ENCODE measurements around the gene BRINP1. TPM values are rescaled to one million over a fixed set of nuclear protein-coding genes. Genes with fewer than 3 reads are reported as not detected.

Gene BRINP1
- total RNA-seq, 1 donor: 17.0 TPM

DNA sequence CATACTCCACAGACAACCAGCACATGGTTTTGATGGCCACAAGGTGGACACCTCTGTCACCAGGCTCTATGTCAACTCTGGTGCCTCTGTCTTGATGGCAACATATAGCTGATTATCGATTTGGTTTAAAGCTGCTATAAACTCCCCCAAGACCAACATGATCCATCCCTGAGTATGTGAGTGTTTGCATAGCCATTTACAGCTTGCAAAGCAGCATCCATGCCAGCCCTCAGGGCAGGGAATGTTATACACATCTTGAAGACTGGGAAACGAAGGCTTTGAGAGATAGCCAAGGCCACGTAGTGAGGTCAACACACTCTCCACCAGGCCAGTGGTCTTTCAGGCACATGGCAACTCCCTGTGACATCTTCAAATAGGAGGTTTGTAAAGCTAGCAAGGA is 40.3 kb upstream of the BRINP1 start:
- TF ChIP-seq, protein P1, sequence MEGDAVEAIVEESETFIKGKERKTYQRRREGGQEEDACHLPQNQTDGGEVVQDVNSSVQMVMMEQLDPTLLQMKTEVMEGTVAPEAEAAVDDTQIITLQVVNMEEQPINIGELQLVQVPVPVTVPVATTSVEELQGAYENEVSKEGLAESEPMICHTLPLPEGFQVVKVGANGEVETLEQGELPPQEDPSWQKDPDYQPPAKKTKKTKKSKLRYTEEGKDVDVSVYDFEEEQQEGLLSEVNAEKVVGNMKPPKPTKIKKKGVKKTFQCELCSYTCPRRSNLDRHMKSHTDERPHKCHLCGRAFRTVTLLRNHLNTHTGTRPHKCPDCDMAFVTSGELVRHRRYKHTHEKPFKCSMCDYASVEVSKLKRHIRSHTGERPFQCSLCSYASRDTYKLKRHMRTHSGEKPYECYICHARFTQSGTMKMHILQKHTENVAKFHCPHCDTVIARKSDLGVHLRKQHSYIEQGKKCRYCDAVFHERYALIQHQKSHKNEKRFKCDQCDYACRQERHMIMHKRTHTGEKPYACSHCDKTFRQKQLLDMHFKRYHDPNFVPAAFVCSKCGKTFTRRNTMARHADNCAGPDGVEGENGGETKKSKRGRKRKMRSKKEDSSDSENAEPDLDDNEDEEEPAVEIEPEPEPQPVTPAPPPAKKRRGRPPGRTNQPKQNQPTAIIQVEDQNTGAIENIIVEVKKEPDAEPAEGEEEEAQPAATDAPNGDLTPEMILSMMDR (IDR thresholded peaks at IDR 0.05; ENCODE audit: extremely low read depth, low read depth, low read length): no peak
- no peak for DNase-seq (ENCODE audit: insufficient read length, low spot score, missing footprints)
- H3K9me3 ChIP-seq (ENCODE audit: low read depth, low read length): no peaks in the 10 kb centered on the region
- no peaks in the 10 kb centered on the region for H3K79me2 ChIP-seq (ENCODE audit: insufficient read depth, low read length)
- H3K36me3 ChIP-seq (ENCODE audit: insufficient read depth, low read length): no peaks in the 10 kb centered on the region
- H3K27me3 ChIP-seq (ENCODE audit: insufficient read depth, low read length): no peaks in the 10 kb centered on the region
- no peaks in the 10 kb centered on the region for H3K4me1 ChIP-seq (ENCODE audit: insufficient read depth, low read length)
- no peak overlapping the region for H3K27ac ChIP-seq (ENCODE audit: low read depth, low read length)
- H4K20me1 ChIP-seq (ENCODE audit: insufficient read depth, low read length): no peaks in the 10 kb centered on the region
- no peak overlapping the region for H2AFZ ChIP-seq (ENCODE audit: low read length)
- no peak overlapping the region for H3K4me3 ChIP-seq (ENCODE audit: insufficient read depth, low read length)
- no peak overlapping the region for H3K4me2 ChIP-seq (ENCODE audit: insufficient read depth, low read length)

DNA sequence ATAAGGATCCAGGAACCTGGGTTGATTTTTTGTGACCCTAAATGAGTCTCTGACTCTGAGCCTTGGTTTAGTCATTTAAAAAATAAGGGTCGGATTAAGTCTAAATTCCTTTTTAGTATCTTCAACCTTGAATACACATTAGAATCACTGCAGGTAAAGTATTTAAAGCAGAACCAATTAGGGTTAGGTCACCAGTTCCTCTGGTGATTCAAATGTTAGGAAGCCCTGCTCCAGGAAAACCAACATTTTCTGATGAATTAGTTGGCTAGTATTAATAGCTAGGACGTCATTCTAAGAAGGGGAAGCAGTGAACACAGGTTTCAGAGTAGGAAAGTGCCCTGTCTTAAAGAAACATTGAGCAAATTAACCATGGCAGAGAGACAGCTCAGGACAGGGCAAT is 31.4 kb upstream of the BRINP1 start:
- DNase-seq (ENCODE audit: insufficient read length, low spot score, missing footprints): no peak
- Histone ChIP-seq H3K27ac (ENCODE audit: low read depth, low read length) (no peak overlapping the region), H2AFZ (ENCODE audit: low read length) (no peak overlapping the region), H3K4me2 (ENCODE audit: insufficient read depth, low read length) (no peak overlapping the region), H3K79me2 (ENCODE audit: insufficient read depth, low read length) (no peaks in the 10 kb centered on the region), H3K36me3 (ENCODE audit: insufficient read depth, low read length) (no peaks in the 10 kb centered on the region), H3K27me3 (ENCODE audit: insufficient read depth, low read length) (no peaks in the 10 kb centered on the region), H3K4me1 (ENCODE audit: insufficient read depth, low read length) (no peaks in the 10 kb centered on the region), H4K20me1 (ENCODE audit: insufficient read depth, low read length) (no peaks in the 10 kb centered on the region), H3K4me3 (ENCODE audit: insufficient read depth, low read length) (no peak overlapping the region), H3K9me3 (ENCODE audit: low read depth, low read length) (peaks cover 2% of the 10 kb centered on the region)
- TF ChIP-seq, protein P1 (IDR thresholded peaks at IDR 0.05; ENCODE audit: extremely low read depth, low read depth, low read length): no peak

DNA sequence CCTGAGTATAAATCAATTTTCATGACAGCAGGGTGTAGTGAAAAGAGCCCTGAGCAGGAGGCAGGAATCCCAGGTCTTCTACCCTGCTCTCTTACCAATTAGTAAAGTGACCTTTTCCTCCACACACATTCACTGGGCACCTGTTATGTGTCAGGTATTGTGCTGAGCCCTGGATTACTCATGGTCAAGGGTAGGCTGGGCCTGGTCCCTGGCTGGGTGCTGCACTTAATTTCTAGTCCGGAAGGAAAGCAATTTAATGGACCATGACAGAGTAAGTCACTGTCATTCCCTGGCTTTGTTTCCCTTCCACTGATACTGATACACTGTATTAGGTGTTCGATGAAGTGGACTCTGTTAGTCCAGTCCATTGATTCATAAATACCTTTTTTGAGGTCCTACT is 29.1 kb upstream of the BRINP1 start:
- H3K27ac ChIP-seq (ENCODE audit: low read depth, low read length): no peak overlapping the region

DNA sequence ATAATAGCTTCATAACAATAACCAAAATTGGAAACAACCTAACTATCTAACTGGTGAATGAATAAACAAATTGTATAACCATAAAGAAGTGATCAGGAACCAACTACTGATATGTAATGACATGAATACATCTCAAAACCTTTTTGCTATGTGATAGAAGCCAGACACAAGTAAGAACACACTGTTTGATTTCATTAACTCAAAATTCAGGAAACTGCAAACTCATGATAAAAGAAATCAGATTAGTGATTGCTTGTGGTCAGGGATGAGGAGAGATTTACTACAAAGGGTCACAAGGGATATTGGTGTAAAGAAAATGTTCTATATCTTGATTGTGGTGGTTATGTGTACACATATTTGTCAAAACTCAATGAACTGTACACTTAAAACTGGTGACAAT is 22.6 kb upstream of the BRINP1 start:
- H3K4me3 ChIP-seq (ENCODE audit: insufficient read depth, low read length): no peak overlapping the region
- no peaks in the 10 kb centered on the region for H4K20me1 ChIP-seq (ENCODE audit: insufficient read depth, low read length)
- H3K79me2 ChIP-seq (ENCODE audit: insufficient read depth, low read length): no peaks in the 10 kb centered on the region
- no peaks in the 10 kb centered on the region for H3K4me1 ChIP-seq (ENCODE audit: insufficient read depth, low read length)
- H3K27ac ChIP-seq (ENCODE audit: low read depth, low read length): no peak overlapping the region
- DNase-seq (ENCODE audit: insufficient read length, low spot score, missing footprints): no peak
- H3K36me3 ChIP-seq (ENCODE audit: insufficient read depth, low read length): no peaks in the 10 kb centered on the region
- H3K9me3 ChIP-seq (ENCODE audit: low read depth, low read length): no peaks in the 10 kb centered on the region
- H3K27me3 ChIP-seq (ENCODE audit: insufficient read depth, low read length): no peaks in the 10 kb centered on the region
- no peak overlapping the region for H2AFZ ChIP-seq (ENCODE audit: low read length)
- no peak overlapping the region for H3K4me2 ChIP-seq (ENCODE audit: insufficient read depth, low read length)
- TF ChIP-seq, protein P1 (IDR thresholded peaks at IDR 0.05; ENCODE audit: extremely low read depth, low read depth, low read length): no peak

More for the DNA sequence above, 29.1 kb upstream of the BRINP1 start:
- Histone ChIP-seq H3K4me3 (ENCODE audit: insufficient read depth, low read length) (no peak overlapping the region), H3K36me3 (ENCODE audit: insufficient read depth, low read length) (no peaks in the 10 kb centered on the region), H3K9me3 (ENCODE audit: low read depth, low read length) (peaks cover 2% of the 10 kb centered on the region), H3K27me3 (ENCODE audit: insufficient read depth, low read length) (no peaks in the 10 kb centered on the region), H2AFZ (ENCODE audit: low read length) (no peak overlapping the region), H4K20me1 (ENCODE audit: insufficient read depth, low read length) (no peaks in the 10 kb centered on the region), H3K79me2 (ENCODE audit: insufficient read depth, low read length) (no peaks in the 10 kb centered on the region), H3K4me2 (ENCODE audit: insufficient read depth, low read length) (no peak overlapping the region), H3K4me1 (ENCODE audit: insufficient read depth, low read length) (no peaks in the 10 kb centered on the region)
- TF ChIP-seq, protein P1 (IDR thresholded peaks at IDR 0.05; ENCODE audit: extremely low read depth, low read depth, low read length): no peak
- no peak for DNase-seq (ENCODE audit: insufficient read length, low spot score, missing footprints)

Measured in osteoblast (primary cell).